GM12878 (cell line): ENCODE data around the gene DOCK2. TPM values are rescaled to one million over a fixed set of nuclear protein-coding genes. Genes with fewer than 3 reads are reported as not detected.

Source experiments
- ATAC-seq: fragments of 200-7000 bp; cut with Tn5 transposase; 3 replicates; pipeline ENCODE4 v1.9.1; 2020; ENCODE audit warnings: mild to moderate bottlenecking, moderate library complexity
- BruUV-seq: library from RNA; stranded (reverse); fragments of 400-500 nt; replicated peaks from 2 replicates; lab custom pipeline; 2021; lab: Mats Ljungman, UMichigan
- CTCF ChIA-PET: fragments of 300-600 bp; sonication (Branson Sonifier 250); formaldehyde crosslinking; extraction: SDS; loops from one replicate; lab custom pipeline; 2021; ENCODE audit warnings: inconsistent platforms; lab: Yijun Ruan, JAX
- POLR2A ChIA-PET: fragments of 350-600 bp; formaldehyde crosslinking; extraction: SDS; loops from one replicate; lab custom pipeline; 2021; ENCODE audit warnings: inconsistent platforms; lab: Charles Lee
- RAD21 ChIA-PET: fragments of 300-600 bp; sonication (Branson Sonifier 250); formaldehyde crosslinking; loops from one replicate; lab custom pipeline; 2023; ENCODE audit warnings: antibody characterized with exemption; ENCODE audit not compliant: unreplicated experiment; lab: Charles Lee
- SMC1A ChIA-PET: fragments of 300-600 bp; sonication (Branson Sonifier 250); formaldehyde crosslinking; loops from one replicate; lab custom pipeline; 2023; ENCODE audit not compliant: unreplicated experiment, uncharacterized antibody; lab: Charles Lee
- DNase-seq: peaks from one replicate; pipeline ENCODE4 v3.0.0-alpha.2; 2011; ENCODE audit warnings: low read depth, low spot score
- FAIRE-seq: peaks from 3 replicates; lab custom pipeline; 2011; peaks lifted over from hg19 to GRCh38; lab: Jason Lieb, UNC
- H2AFZ ChIP-seq: 2 replicates; pipeline ENCODE4 v1.6.0; 2011; ENCODE audit warnings: low read depth, low read length, control low read depth; ENCODE audit not compliant: control insufficient read depth
- H3K27ac ChIP-seq: 2 replicates; pipeline ENCODE4 v1.5.1; 2011; ENCODE audit warnings: control low read depth; ENCODE audit not compliant: control insufficient read depth, insufficient read depth
- H3K27me3 ChIP-seq, 2 experiments: replicated peaks in 1 of 2; 2 replicates each; pipeline versions ENCODE4 v1.6.0 to v1.6.1; 2011; ENCODE audit warnings: low read length in 1 of 2; ENCODE audit not compliant: control insufficient read depth in 2 of 2, insufficient read depth in 2 of 2
- H3K36me3 ChIP-seq, 2 experiments: 2 replicates each; pipeline ENCODE4 v1.5.1; 2011; ENCODE audit warnings: low read length in 1 of 2; ENCODE audit not compliant: control insufficient read depth in 2 of 2, insufficient read depth in 2 of 2
- H3K4me1 ChIP-seq: 2 replicates; pipeline ENCODE4 v1.6.1; 2011; ENCODE audit warnings: mild to moderate bottlenecking, low read length, moderate library complexity, mixed read lengths; ENCODE audit not compliant: control insufficient read depth, insufficient read depth
- H3K4me2 ChIP-seq: 2 replicates; pipeline ENCODE4 v1.6.0; 2011; ENCODE audit warnings: control low read depth; ENCODE audit not compliant: control insufficient read depth, insufficient read depth
- H3K4me3 ChIP-seq: fragments of 200-600 bp; sonication (generic); 2 replicates; pipeline ENCODE4 v1.5.1; 2016
- H3K79me2 ChIP-seq: 2 replicates; pipeline ENCODE4 v1.6.0; 2011; ENCODE audit warnings: low read length; ENCODE audit not compliant: control insufficient read depth, insufficient read depth
- H3K9ac ChIP-seq: 2 replicates; pipeline ENCODE4 v1.8.0; 2011; ENCODE audit warnings: low read length, control low read depth, mixed read lengths; ENCODE audit not compliant: control insufficient read depth, insufficient read depth
- H3K9me3 ChIP-seq: replicated peaks from 3 replicates; pipeline ENCODE4 v1.5.1; 2011; ENCODE audit warnings: mild to moderate bottlenecking, low read length; ENCODE audit not compliant: control insufficient read depth, insufficient read depth
- H4K20me1 ChIP-seq: 2 replicates; pipeline ENCODE4 v1.6.0; 2011; ENCODE audit not compliant: control insufficient read depth, insufficient read depth
- BCL11A ChIP-seq: IDR thresholded peaks from 2 replicates; pipeline ENCODE4 v1.6.1; 2011; ENCODE audit warnings: low read depth, low read length
- CHD2 ChIP-seq: IDR thresholded peaks from 2 replicates; pipeline ENCODE4 v1.6.1; 2011; ENCODE audit warnings: low read depth, low read length, improper control_type of control experiment, borderline replicate concordance
- EP300 ChIP-seq, 2 experiments: fragments of 150-350 bp in 1 of 2; IDR thresholded peaks; 2 replicates each; pipeline ENCODE4 v1.6.1; 2011 to 2012; ENCODE audit warnings: low read depth in 2 of 2, low read length in 2 of 2, borderline replicate concordance in 1 of 2, improper control_type of control experiment in 1 of 2, inconsistent platforms in 1 of 2; ENCODE audit not compliant: control insufficient read depth in 1 of 2
- ETV6 ChIP-seq, 2 experiments: fragments of 450-650 bp in 1 of 2; IDR thresholded peaks in 1 of 2; conservative IDR thresholded peaks in 1 of 2; 2 replicates each; pipeline ENCODE4 v1.6.1; 2014; ENCODE audit warnings: antibody characterized with exemption in 1 of 2, borderline replicate concordance in 1 of 2, low read depth in 1 of 2, mild to moderate bottlenecking in 1 of 2, moderate library complexity in 1 of 2
- GATAD2B ChIP-seq: fragments of 450-650 bp; conservative IDR thresholded peaks from 2 replicates; pipeline ENCODE4 v1.6.1; 2017; ENCODE audit warnings: low read depth, mild to moderate bottlenecking, moderate library complexity
- IRF4 ChIP-seq: IDR thresholded peaks from 2 replicates; pipeline ENCODE4 v1.6.1; 2011; ENCODE audit warnings: low read depth, low read length
- JUNB ChIP-seq: IDR thresholded peaks from 2 replicates; pipeline ENCODE4 v1.6.1; 2016; ENCODE audit warnings: antibody characterized with exemption, mild to moderate bottlenecking
- MAX ChIP-seq: IDR thresholded peaks from 2 replicates; pipeline ENCODE4 v1.6.1; 2012; ENCODE audit warnings: low read depth, low read length, improper control_type of control experiment
- MXI1 ChIP-seq: fragments of 150-350 bp; IDR thresholded peaks from 2 replicates; pipeline ENCODE4 v1.6.1; 2011; ENCODE audit warnings: low read depth, mild to moderate bottlenecking, inconsistent platforms, low read length, improper control_type of control experiment
- NR2C2 ChIP-seq: IDR thresholded peaks from 2 replicates; pipeline ENCODE4 v1.6.1; 2011; ENCODE audit warnings: borderline replicate concordance, low read depth; ENCODE audit not compliant: control insufficient read depth, insufficient read length
- POLR2A ChIP-seq: IDR thresholded peaks from 2 replicates; pipeline ENCODE4 v1.6.1; 2011; ENCODE audit warnings: low read depth, mild to moderate bottlenecking, low read length
- POLR2AphosphoS2 ChIP-seq: IDR thresholded peaks from 2 replicates; pipeline ENCODE4 v1.6.1; 2011; ENCODE audit warnings: low read depth, mild to moderate bottlenecking, low read length, improper control_type of control experiment, moderate library complexity
- RUNX3 ChIP-seq: IDR thresholded peaks from 2 replicates; pipeline ENCODE4 v1.6.1; 2012; ENCODE audit warnings: low read length, inconsistent platforms
- SRF ChIP-seq, 2 experiments: IDR thresholded peaks; 2 replicates each; pipeline ENCODE4 v1.6.1; 2011; ENCODE audit warnings: low read depth in 2 of 2, low read length in 2 of 2, mild to moderate bottlenecking in 1 of 2, moderate library complexity in 1 of 2
- SUZ12 ChIP-seq: fragments of 200-600 bp; sonication (generic); IDR thresholded peaks from one replicate; pipeline ENCODE4 v1.6.1; 2018; ENCODE audit warnings: antibody characterized with exemption, mild to moderate bottlenecking; ENCODE audit not compliant: unreplicated experiment
- YY1 ChIP-seq: IDR thresholded peaks from 2 replicates; pipeline ENCODE4 v1.6.1; 2011; ENCODE audit warnings: low read depth, mild to moderate bottlenecking, low read length
- ZNF384 ChIP-seq: IDR thresholded peaks from 2 replicates; pipeline ENCODE4 v1.6.1; 2012; ENCODE audit warnings: low read depth, mild to moderate bottlenecking, low read length, improper control_type of control experiment, borderline replicate concordance
- WGBS: methylation state at CpG from one replicate; pipeline ENCODE4 v1.1.6; 2016; ENCODE audit warnings: low lambda C conversion rate; ENCODE audit not compliant: insufficient replicate concordance, insufficient coverage; ENCODE audit errors: missing lambda C conversion rate; 5-methylcytosine and 5-hydroxymethylcytosine counted together
- in situ Hi-C: fragments of 300-500 bp; cut with MboI; formaldehyde crosslinking; loops from 9 replicates; pipeline ENCODE4 v1.14.3; 2018; ENCODE audit warnings: mixed read lengths
- intact Hi-C: fragments of 100-400 bp; cut with micrococcal nuclease; formaldehyde crosslinking; loops from one replicate; pipeline ENCODE4 v1.14.2; 2022; ENCODE audit not compliant: unreplicated experiment
- polyA plus RNA-seq, 11 experiments: library from polyadenylated mRNA; depleted of rRNA in 4 of 11; unstranded in 6 of 11; stranded (reverse) in 5 of 11; fragments of >200 nt; fragmentation: Nextera tagmentation in 4 of 11; fragmentation: Illumina TruSeq in 1 of 11; extraction: Ambion mirVana in 4 of 11; extraction: Trizol in 1 of 11; gene quantifications; 1 replicate in 1 of 11; 2 replicates in 10 of 11; pipeline versions ENCODE4 v1.2.1 to v1.2.3, GENCODE V29; 2011 to 2016; ENCODE audit warnings: inconsistent platforms in 2 of 11, missing spikeins in 2 of 11, low read depth in 1 of 11
- total RNA-seq, 4 experiments: library from RNA; depleted of rRNA in 3 of 4; stranded (reverse); fragments of >200 nt in 3 of 4; fragmentation: Illumina TruSeq in 1 of 4; extraction: Trizol in 1 of 4; gene quantifications; 2 replicates each; pipeline versions ENCODE4 v1.2.1 to v1.2.3, GENCODE V29; 2013 to 2021

Gene DOCK2
- total and polyA plus RNA-seq, 10 of the 15 experiments (the other 5 are each of a cell fraction or from before 2014, with no cell fraction given), result 34.2 to 192 (median 118) TPM

GRCh38 chr5:169641253-169641652 lies 4.2 kb downstream of the DOCK2 start (continued):
- TF ChIP-seq MXI1, result peak; percentile 93
- no peak for TF ChIP-seq SUZ12
- TF ChIP-seq MAX, result peak; percentile 24; the same call in 1 of the 2 replicates
- TF ChIP-seq POLR2AphosphoS2, result no peak
- TF ChIP-seq YY1, result no peak
- TF ChIP-seq ZNF384, result no peak
- no peak for TF ChIP-seq POLR2A

GRCh38 chr5:169646856-169647255 lies 9.8 kb downstream of the DOCK2 start:
- H3K27ac ChIP-seq, result peak overlapping the region; percentile 76
- WGBS, result 2% methylated on average over 3 of the region's 3 CpGs
- peaks cover 58% of the 10 kb centered on the region for H3K4me1 ChIP-seq
- FAIRE-seq (no peak), ATAC-seq (peak; percentile 64), DNase-seq (no peak)
- no peaks in the 10 kb centered on the region; the same call in 2 of the 3 replicates for H3K9me3 ChIP-seq
- H3K36me3 ChIP-seq, result peaks cover 7 to 21% of the 10 kb centered on the region in 2 experiments; a peak in 3 of 4 replicates
- peaks cover 98% of the 10 kb centered on the region for H3K79me2 ChIP-seq
- no peak overlapping the region for H2AFZ ChIP-seq
- BruUV-seq, result no TSS peak
- intact Hi-C loops, result loop anchor here (1.0 kb wide), 1 partner anchor 9 kb away; no protein-coding TSS in a partner anchor
- H3K4me2 ChIP-seq, result peak overlapping the region; percentile 54
- RAD21 ChIA-PET, result interaction anchor here (0.6 to 6.8 kb wide), 7 partner anchors 9 to 56 kb away, joined by 3 to 47 read pairs (median 5); partner anchors contain the start of gene DOCK2
- POLR2A ChIA-PET, result interaction anchor here (1.0 to 2.5 kb wide), 4 partner anchors 10 to 63 kb away, joined by 6 to 18 read pairs (median 8); partner anchors contain the start of genes DOCK2 and SPDL1
- peak; percentile 89 for TF ChIP-seq IRF4
- no peak for TF ChIP-seq CHD2
- peak; percentile 59; the same call in 1 of the 2 replicates for TF ChIP-seq BCL11A
- TF ChIP-seq RUNX3, result no peak; the same call in 1 of the 2 replicates
- TF ChIP-seq NR2C2, result no peak
- TF ChIP-seq ETV6 (conservative IDR thresholded peaks at IDR 0.05 in 1 of 2, IDR thresholded peaks at IDR 0.05 in 1 of 2; ENCODE audit: borderline replicate concordance in 1 of 2, low read depth in 1 of 2), result peak in 1 of 2 experiments; percentile 55; a peak in 1 of 4 replicates
- TF ChIP-seq EP300 (IDR thresholded peaks at IDR 0.05; ENCODE audit: borderline replicate concordance in 1 of 2, control insufficient read depth in 1 of 2, low read depth in 2 of 2, low read length in 2 of 2), result peak in 1 of 2 experiments; percentile 25; a peak in 1 of 4 replicates
- peak in 1 of 2 experiments; percentile 47; a peak in 1 of 4 replicates for TF ChIP-seq SRF (IDR thresholded peaks at IDR 0.05; ENCODE audit: low read depth in 2 of 2, low read length in 2 of 2)
- peak; percentile 95 for TF ChIP-seq JUNB
- no peak for TF ChIP-seq GATAD2B
- CTCF ChIA-PET, result interaction anchor here (0.6 to 2.2 kb wide), 7 partner anchors 9 to 1381 kb away, joined by 3 to 12 read pairs (median 3); partner anchors contain the start of gene SPDL1
- no peaks in the 10 kb centered on the region for H3K27me3 ChIP-seq
- in situ Hi-C loops, result no loop called here
- no peak overlapping the region for H3K9ac ChIP-seq
- H3K4me3 ChIP-seq, result peak overlapping the region; percentile 21; the same call in 1 of the 2 replicates
- SMC1A ChIA-PET, result interaction anchor here (0.7 to 8.0 kb wide), 11 partner anchors 9 to 339 kb away, joined by 3 to 68 read pairs (median 3); partner anchors contain the start of gene DOCK2
- H4K20me1 ChIP-seq, result no peaks in the 10 kb centered on the region
